MM.1S (cell line): ENCODE measurements around the gene ADIPOR2.

Experiments
- DNase-seq: peaks from one replicate; pipeline ENCODE4 v3.0.0-alpha.2; 2015
- H2AFZ ChIP-seq: fragments of 300-600 bp; sonication (generic); 2 replicates; pipeline ENCODE4 v1.6.0; 2016; ENCODE audit warnings: antibody characterized with exemption, low read length
- H3F3A ChIP-seq: fragments of 300-600 bp; sonication (generic); 2 replicates; pipeline ENCODE4 v1.6.1; 2016; ENCODE audit warnings: mild to moderate bottlenecking, antibody characterized with exemption, low read length, moderate library complexity, mixed read lengths; ENCODE audit not compliant: insufficient read depth
- H3K27ac ChIP-seq: fragments of 300-600 bp; sonication (generic); 2 replicates; pipeline ENCODE4 v1.5.1; 2016; ENCODE audit warnings: mild to moderate bottlenecking, low read length
- H3K27me3 ChIP-seq: fragments of 300-600 bp; sonication (generic); replicated peaks from 2 replicates; pipeline ENCODE4 v1.6.0; 2016; ENCODE audit warnings: low read length; ENCODE audit not compliant: insufficient read depth
- H3K36me3 ChIP-seq: fragments of 300-600 bp; sonication (generic); replicated peaks from 2 replicates; pipeline ENCODE4 v1.6.1; 2016; ENCODE audit warnings: mild to moderate bottlenecking, low read length, mixed read lengths; ENCODE audit not compliant: insufficient read depth
- H3K4me1 ChIP-seq: fragments of 300-600 bp; sonication (generic); 2 replicates; pipeline ENCODE4 v1.6.1; 2016; ENCODE audit warnings: low read length, mixed read lengths
- H3K4me2 ChIP-seq: fragments of 300-600 bp; sonication (generic); 2 replicates; pipeline ENCODE4 v1.6.0; 2016; ENCODE audit warnings: low read depth, low read length
- H3K4me3 ChIP-seq: fragments of 300-600 bp; sonication (generic); 2 replicates; pipeline ENCODE4 v1.5.1; 2016; ENCODE audit warnings: low read length, mixed read lengths
- H3K79me2 ChIP-seq: fragments of 300-600 bp; sonication (generic); 2 replicates; pipeline ENCODE4 v1.6.1; 2016; ENCODE audit warnings: mixed run types, low read length, mixed read lengths
- H3K9ac ChIP-seq: fragments of 300-600 bp; sonication (generic); 2 replicates; pipeline ENCODE4 v1.6.1; 2016; ENCODE audit warnings: low read length, mixed read lengths
- H3K9me2 ChIP-seq: fragments of 300-600 bp; sonication (generic); replicated peaks from 2 replicates; pipeline ENCODE4 v1.6.1; 2016; ENCODE audit warnings: mild to moderate bottlenecking, low read length, mixed read lengths; ENCODE audit not compliant: insufficient read depth
- H3K9me3 ChIP-seq: fragments of 300-600 bp; sonication (generic); replicated peaks from 2 replicates; pipeline ENCODE4 v1.6.1; 2016; ENCODE audit warnings: mild to moderate bottlenecking, low read length, mixed read lengths; ENCODE audit not compliant: insufficient read depth
- H4K20me1 ChIP-seq: fragments of 300-600 bp; sonication (generic); 2 replicates; pipeline ENCODE4 v1.6.1; 2016; ENCODE audit warnings: mild to moderate bottlenecking, low read length, moderate library complexity, mixed read lengths; ENCODE audit not compliant: insufficient read depth
- EZH2 ChIP-seq: fragments of 300-600 bp; sonication (generic); optimal IDR thresholded peaks from 2 replicates; pipeline ENCODE3; 2017; ENCODE audit warnings: low read depth, mild to moderate bottlenecking, antibody characterized with exemption, low read length, mixed read lengths
- EZH2phosphoT487 ChIP-seq: fragments of 300-600 bp; sonication (generic); IDR thresholded peaks from 2 replicates; pipeline ENCODE4 v1.6.1; 2018; ENCODE audit warnings: antibody characterized with exemption, low read length
- TF ChIP-seq, protein P1 (sequence below): fragments of 300-600 bp; sonication (generic); IDR thresholded peaks from 2 replicates; pipeline ENCODE4 v1.5.1; 2016; ENCODE audit warnings: antibody characterized with exemption, low read length, mixed read lengths

ADIPOR2 gene

DNA sequence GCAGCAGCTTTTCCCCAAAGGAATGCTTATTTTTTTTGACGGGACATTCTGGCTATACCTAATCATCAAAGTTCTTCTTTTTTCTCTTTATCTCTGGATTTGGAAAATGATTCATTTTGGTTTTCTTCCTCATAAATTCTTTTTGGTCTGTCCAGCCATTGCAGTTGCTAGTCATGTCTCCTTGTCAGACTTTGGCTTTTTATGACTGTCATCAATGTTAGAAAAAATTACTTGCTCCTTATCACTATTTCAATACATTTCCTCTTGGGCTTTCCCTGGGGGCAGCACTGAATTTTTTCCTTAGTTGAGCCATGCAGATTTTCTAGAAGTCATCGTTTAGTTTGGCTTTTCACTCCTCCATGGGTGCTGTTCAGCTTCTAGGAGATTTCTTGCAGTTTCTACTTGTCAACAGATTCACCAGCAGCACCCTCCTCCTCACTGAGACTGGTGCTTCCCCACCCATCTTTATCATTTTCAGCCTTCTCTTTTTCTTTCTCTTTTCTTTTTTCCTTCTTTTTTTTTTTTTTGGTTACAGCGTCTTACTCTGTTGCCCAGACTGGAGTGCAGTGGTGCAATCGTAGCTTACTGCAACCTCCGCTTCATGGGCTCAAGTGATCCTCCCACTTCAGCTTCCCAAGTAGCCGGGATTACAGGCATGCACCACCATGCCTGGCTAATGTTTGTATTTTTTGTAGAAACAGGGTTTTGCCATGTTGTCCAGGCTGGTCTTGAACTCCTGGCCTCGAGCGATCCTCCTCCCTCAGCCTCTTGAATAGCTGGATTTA lies 5.2 kb downstream of the ADIPOR2 start:
- H4K20me1 ChIP-seq = peaks cover 7% of the 10 kb centered on the region; the same call in 1 of the 2 replicates
- TF ChIP-seq, protein P1, sequence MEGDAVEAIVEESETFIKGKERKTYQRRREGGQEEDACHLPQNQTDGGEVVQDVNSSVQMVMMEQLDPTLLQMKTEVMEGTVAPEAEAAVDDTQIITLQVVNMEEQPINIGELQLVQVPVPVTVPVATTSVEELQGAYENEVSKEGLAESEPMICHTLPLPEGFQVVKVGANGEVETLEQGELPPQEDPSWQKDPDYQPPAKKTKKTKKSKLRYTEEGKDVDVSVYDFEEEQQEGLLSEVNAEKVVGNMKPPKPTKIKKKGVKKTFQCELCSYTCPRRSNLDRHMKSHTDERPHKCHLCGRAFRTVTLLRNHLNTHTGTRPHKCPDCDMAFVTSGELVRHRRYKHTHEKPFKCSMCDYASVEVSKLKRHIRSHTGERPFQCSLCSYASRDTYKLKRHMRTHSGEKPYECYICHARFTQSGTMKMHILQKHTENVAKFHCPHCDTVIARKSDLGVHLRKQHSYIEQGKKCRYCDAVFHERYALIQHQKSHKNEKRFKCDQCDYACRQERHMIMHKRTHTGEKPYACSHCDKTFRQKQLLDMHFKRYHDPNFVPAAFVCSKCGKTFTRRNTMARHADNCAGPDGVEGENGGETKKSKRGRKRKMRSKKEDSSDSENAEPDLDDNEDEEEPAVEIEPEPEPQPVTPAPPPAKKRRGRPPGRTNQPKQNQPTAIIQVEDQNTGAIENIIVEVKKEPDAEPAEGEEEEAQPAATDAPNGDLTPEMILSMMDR = no peak
- TF ChIP-seq EZH2 (no peak), EZH2phosphoT487 (no peak)
- no peak overlapping the region for H3K9ac ChIP-seq
- no peaks in the 10 kb centered on the region for H3F3A ChIP-seq
- H3K4me1 ChIP-seq = peaks cover 6% of the 10 kb centered on the region
- no peak overlapping the region for H2AFZ ChIP-seq
- no peak overlapping the region for H3K4me3 ChIP-seq
- no peak overlapping the region for H3K27ac ChIP-seq
- H3K4me2 ChIP-seq = no peak overlapping the region
- no peak for DNase-seq
- no peaks in the 10 kb centered on the region for H3K27me3 ChIP-seq
- no peaks in the 10 kb centered on the region for H3K9me3 ChIP-seq
- peaks cover 99% of the 10 kb centered on the region for H3K79me2 ChIP-seq
- no peaks in the 10 kb centered on the region for H3K9me2 ChIP-seq
- no peaks in the 10 kb centered on the region for H3K36me3 ChIP-seq

DNA sequence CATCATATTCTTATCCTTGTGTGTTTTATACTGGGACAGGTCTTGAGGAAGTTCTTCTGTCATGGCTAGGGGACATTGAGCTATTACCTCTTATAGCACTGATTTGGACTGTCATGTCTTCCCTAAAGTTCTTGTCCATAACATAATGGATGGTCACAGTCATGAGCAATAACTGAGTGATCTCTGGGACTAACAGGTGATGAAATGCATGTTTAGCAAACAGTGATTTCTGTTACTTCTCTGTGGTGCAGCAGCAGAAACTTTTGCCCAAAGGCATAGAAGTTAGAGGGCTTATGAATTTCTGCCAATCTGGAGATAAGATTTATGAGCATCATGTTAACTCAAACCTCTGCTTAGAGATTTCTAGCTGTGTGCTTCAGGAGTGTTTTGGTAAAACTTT lies 5.9 kb downstream of the ADIPOR2 start:
- no peak overlapping the region for H3K4me2 ChIP-seq
- peaks cover 99% of the 10 kb centered on the region for H3K79me2 ChIP-seq
- no peaks in the 10 kb centered on the region for H3K36me3 ChIP-seq
- H3K9ac ChIP-seq = no peak overlapping the region
- H3F3A ChIP-seq = no peaks in the 10 kb centered on the region
- H3K27me3 ChIP-seq = no peaks in the 10 kb centered on the region
- peaks cover 6% of the 10 kb centered on the region for H3K4me1 ChIP-seq
- TF ChIP-seq EZH2 = no peak
- TF ChIP-seq, protein P1 = no peak
- TF ChIP-seq EZH2phosphoT487 = no peak
- no peak overlapping the region for H2AFZ ChIP-seq
- no peaks in the 10 kb centered on the region for H3K9me3 ChIP-seq
- no peak overlapping the region for H3K27ac ChIP-seq
- no peak overlapping the region for H3K4me3 ChIP-seq
- no peaks in the 10 kb centered on the region for H3K9me2 ChIP-seq
- peaks cover 7% of the 10 kb centered on the region; the same call in 1 of the 2 replicates for H4K20me1 ChIP-seq
- DNase-seq = no peak

DNA sequence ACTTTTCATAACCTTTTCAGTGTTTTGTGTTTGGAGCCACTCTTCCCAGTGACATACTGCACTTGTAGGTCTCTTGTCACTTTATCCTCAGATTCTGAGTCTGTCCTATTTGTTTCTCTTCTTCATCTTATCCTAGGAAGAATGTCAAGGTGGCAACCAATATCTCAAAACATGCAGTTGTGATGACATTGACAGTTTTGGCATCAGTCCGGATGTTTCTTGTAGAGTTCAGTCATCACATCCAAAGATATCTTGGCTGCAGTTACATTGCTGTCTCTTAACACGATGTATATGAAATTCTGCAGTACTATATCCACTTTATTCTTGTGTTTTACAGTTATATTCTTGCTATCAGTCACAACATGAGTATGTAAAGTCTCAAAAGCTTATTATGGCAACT lies 6.4 kb downstream of the ADIPOR2 start:
- H3K27ac ChIP-seq = no peak overlapping the region
- H3K9me2 ChIP-seq = no peaks in the 10 kb centered on the region
- H3K4me3 ChIP-seq = no peak overlapping the region
- H3F3A ChIP-seq = no peaks in the 10 kb centered on the region
- H4K20me1 ChIP-seq = peaks cover 7% of the 10 kb centered on the region; the same call in 1 of the 2 replicates
- H3K4me1 ChIP-seq = peaks cover 2% of the 10 kb centered on the region
- no peak overlapping the region for H2AFZ ChIP-seq
- no peak for DNase-seq
- no peaks in the 10 kb centered on the region for H3K9me3 ChIP-seq
- TF ChIP-seq EZH2 = no peak
- TF ChIP-seq, protein P1 = no peak
- TF ChIP-seq EZH2phosphoT487 = no peak
- no peak overlapping the region for H3K9ac ChIP-seq
- H3K27me3 ChIP-seq = no peaks in the 10 kb centered on the region
- H3K36me3 ChIP-seq = no peaks in the 10 kb centered on the region
- peaks cover 99% of the 10 kb centered on the region for H3K79me2 ChIP-seq
- no peak overlapping the region for H3K4me2 ChIP-seq
